Activated naive CD8-positive, alpha-beta T cell treated with anti-CD3 and anti-CD28 coated beads, Interleukin-2, amount 50 U/mL, for 16 hours (primary cell): ENCODE measurements around the gene MPV17.
"Not testable (repeated sequence)": the region's sequence is repeated elsewhere in the genome, so short reads cannot be mapped to it uniquely, and the experiment has no call there.

Experiments
- DNase-seq: peaks from one replicate; pipeline ENCODE4 v3.0.0-alpha.2; 2020; ENCODE audit warnings: low read depth, low spot score

Gene MPV17

DNA sequence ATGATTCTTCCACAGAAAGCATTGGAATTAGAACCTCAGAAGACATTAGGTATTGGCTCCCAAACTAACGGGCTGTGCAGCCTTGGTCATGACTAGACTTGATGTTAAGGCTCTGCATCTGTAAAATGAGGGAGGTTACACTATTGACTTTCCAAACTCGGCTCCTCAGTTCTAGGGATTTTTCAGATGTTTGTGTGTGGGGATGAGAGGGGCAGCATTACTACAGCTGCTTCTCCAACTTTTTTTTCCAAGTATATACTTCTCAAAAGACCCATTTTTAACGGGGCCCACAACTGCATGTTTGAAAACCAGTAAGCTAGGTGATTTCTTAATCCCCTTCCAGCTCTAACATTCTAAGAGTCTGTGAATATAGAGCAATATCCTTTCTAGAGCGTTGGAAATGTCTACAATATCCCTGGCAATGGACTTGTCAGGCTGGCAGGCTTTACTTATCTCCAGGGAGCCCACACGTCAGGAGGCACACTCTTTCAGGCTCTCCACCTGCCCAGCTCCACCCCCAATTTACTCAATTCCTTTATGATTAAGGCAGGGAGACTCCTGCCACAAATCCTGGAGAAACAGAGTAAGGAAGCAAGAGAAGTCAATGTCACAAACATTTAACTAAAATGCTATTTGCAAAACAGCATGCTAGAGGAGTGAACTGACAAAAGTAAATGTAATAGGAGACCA lies 844 bp upstream of the MPV17 start:
- DNase-seq: no peak

DNA sequence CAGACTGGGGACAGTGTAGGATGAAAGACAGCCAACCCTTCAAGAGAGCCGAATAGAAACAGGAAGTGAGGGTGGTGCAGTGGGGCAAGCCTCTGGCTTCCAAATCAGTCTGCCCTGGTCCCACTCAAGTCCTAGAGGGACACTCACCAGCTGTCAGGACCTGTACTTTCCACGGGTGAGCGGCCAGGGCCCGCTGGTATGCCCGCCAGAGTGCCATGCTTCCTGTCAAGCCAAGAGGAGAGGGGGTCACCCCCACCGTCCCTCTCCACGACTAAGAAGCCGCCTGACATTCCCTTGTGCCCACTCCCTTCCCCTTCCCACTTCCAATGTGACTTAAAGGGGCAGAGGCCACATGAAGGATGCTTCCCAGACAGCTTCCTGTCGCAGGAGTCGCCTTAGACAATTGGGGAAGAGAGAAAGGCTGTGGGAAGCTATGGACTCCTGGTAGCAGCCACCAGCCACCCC lies 564 bp downstream of the MPV17 start:
- DNase-seq: no peak

DNA sequence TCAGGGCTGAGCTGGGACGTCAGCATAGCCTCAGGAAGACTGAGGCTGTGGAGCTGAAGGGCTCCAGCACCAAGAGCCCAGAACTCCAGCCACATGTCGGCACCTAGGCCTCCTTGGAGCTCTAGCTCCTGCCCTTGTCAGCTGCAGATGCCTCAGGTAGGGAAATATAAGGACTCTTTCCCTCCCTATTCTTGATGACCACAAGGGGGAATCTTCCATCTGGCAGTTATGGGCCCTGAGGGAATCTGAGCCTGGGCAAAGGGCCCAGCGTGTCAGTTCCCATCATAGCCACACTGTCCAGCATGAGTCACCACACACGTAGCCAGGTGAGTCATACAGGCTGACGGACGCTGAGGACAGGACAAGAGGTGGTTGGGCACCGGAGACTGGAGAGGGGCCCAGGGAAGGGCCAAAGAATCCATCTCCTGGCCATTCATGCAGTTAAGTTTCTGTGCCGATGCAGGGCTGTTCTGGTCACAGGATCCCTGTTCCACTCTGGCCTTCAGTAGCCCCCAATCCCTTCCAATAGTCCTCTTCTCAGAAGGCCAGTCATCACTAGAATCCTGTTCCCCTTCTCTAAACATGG lies 1.8 kb downstream of the MPV17 start:
- no peak for DNase-seq

DNA sequence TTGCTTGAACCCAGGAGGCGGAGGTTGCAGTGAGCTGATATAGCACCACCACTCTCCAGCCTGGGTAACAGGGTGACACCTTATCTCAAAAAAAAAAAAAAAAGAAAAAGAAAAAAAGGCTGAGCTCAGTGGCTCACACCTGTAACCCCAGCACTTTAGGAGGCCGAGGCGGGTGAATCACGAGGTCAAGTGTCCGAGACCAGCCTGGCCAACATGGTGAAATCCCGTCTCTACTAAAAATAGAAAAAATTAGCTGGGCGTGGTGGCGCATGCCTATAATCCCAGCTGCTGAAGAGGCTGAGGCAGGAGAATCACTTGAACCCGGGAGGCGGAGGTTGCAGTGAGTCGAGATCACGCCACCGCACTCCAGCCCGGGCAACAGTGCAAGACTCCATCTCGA lies 3.1 kb downstream of the MPV17 start:
- DNase-seq: not testable (repeated sequence)

DNA sequence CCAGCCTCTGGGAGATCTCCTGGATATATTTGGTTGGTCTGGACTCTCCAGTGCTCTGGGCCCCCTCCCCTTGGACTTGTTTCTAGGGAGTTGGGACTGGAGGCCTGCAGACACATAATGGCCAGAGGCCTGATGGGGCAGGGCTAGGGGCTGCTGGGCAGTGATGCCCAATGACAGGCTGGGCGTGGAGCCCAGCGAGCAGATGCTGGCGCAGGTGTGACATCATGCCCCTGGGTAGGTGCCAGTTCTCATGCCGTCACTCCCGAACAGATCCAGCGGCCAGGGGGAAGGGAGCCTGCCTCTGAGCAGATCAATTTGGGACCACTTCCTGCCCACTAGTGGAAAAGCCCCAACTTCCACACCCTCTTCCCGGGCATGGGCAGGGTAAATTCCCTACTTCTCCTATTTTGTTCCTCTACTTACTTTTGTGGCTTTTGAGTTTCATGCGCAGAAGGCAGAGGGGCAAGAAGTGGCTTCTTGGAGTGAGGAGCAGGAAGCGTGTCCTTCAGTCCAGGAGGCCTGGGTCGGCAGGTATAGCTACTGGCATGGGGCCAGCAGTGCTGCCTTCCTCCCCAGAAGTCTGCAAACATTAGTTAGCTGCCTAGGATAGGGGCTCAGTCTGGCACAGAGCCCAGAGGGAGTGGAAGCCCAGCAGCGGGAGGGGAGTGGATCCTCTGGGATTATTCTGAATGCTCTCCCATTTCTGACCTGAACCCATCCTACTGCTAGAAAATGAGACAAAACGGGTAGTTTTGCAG lies 6.1 kb downstream of the MPV17 start:
- DNase-seq: no peak

DNA sequence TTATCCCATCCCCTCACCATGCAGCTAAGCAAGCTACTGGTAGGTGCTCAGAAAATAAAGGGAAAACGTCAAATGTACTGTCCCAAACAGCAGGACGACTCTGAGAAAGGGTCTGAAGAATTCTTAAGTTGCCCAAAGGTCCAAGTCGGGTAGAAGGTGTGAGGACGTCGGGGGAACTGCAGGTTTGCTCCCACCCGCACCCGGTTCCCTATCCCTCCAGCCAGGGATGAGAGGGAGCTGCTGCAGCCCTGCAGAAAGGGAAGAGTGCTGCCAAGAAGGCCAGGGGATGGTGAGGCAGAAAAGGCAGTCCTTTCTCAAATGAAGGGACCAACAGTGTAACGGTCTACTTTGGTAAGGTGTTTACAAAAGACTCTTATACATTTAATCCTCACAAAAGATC lies 7.8 kb downstream of the MPV17 start:
- no peak for DNase-seq

DNA sequence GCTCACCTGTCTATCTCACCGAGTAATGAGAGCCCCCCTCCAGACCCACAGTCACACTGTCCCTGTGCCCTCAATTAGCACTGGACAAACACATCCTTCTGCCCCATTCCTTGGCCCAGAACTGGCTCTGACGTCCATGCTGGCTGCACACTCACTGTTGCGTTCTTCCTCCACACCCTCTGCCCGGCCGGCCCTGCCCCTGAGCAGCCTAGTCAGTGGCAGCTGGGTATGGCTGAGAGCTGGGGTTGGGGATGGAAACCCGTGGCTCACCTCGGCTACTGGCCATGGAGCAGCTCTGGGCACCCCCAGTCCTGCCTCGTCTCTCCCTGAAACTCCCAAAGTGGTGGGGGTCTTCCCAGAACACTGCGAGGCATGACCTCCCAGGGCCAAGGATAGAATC lies 8.2 kb downstream of the MPV17 start:
- DNase-seq: no peak

DNA sequence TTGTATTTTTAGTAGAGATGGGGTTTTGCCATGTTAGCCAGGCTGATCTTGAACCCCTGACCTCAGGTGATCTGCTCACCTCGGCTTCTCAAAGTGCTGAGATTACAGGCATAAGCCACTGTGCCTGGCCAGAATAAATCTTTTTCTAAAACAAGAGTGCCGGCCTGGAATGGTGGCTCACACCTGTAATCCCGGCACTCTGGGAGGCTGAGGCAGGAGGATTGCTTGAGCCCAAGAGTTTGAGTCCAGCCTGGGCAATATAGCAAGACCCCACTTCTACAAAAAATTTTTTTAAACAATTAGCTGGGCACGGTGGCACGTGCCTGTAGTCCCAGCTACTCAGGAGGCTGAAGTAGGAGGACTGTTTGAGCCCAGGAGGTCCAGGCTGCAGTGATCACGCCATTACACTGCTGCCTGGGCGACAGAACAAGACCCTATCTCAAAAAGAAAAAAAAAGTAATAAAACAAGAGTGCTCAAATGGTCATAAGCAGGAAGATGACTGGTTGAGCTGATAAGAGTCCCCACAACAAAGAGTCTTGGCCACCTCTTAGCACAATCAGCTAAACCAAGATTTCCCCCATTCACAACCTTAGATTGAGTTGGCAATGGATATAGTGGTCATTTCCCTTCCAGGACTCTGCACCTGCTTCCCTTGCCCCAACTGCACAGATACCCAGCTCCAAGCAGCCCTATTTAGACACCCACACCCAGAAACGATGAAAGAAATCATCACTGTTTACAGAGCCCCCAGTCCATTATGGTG lies 8.8 kb downstream of the MPV17 start:
- no peak for DNase-seq

DNA sequence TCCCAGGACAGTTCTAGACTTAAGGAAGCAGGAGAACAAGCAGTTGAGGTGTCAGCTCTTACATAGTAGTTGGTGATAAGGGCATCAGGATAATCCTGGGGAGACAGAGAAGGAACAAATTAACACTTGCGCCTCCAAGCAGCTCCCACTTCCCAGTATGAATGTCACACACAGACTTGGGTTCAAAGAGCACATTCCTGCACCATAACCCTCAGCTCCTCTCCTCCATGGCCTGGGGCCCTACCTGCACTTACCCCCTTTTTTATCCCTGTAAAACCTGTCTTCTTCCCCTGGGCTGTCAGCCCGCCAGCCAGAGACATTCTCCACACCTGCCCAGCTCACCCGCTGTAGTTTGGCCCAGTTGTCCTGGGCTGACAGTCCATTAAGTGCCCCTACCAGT lies 10.7 kb downstream of the MPV17 start:
- DNase-seq: no peak

DNA sequence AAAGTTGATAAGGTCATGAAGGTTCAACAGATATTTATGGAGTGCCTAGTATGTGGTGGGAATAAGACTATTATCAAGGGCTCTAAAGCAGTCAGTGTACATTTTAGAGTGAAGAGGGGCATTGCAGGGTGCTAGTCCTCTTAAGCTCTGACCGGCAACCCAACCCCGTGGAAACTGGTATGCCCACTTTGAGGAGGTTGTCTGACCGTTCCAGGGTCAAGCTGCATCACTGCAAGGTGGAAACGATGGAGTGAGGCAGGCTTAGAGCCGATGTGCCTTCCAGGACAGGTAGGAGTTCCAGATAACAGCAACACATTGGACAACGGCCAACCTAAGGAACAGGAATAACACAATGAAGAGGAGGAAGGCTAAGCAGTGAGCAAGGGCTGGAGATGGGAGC lies 13.2 kb downstream of the MPV17 start:
- no peak for DNase-seq

DNA sequence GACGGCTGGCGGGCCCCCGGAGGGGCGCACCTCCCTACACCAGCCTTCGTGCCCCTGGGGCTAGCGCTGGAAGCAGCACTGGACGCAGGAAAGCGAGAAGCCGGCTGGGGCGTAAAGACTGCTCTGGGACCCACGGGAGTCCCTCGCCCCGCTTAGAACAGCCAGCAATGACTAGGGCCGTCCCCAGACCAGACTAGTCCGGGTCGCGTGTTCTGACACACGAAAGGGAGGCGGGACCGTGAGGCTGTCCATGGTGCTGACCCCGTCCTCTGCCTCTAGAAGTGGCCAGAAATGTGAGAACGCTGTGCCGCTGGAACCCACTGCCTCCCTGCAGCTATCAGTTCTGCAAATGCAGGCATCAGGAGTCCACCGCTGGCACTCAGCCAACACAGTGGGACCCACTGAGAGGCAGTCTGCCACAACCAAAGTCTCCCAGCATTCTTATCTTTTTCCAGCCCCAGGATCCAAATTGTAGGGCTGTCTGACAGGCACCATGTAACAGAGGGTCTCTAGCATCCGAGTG lies 14.5 kb downstream of the MPV17 start, which contains the start of gene UCN:
UCN (minus strand) TSS at position 87 of the 523 bp plus-strand sequence. CDS start 550 bp downstream, outside the sequence.
- no peak for DNase-seq

DNA sequence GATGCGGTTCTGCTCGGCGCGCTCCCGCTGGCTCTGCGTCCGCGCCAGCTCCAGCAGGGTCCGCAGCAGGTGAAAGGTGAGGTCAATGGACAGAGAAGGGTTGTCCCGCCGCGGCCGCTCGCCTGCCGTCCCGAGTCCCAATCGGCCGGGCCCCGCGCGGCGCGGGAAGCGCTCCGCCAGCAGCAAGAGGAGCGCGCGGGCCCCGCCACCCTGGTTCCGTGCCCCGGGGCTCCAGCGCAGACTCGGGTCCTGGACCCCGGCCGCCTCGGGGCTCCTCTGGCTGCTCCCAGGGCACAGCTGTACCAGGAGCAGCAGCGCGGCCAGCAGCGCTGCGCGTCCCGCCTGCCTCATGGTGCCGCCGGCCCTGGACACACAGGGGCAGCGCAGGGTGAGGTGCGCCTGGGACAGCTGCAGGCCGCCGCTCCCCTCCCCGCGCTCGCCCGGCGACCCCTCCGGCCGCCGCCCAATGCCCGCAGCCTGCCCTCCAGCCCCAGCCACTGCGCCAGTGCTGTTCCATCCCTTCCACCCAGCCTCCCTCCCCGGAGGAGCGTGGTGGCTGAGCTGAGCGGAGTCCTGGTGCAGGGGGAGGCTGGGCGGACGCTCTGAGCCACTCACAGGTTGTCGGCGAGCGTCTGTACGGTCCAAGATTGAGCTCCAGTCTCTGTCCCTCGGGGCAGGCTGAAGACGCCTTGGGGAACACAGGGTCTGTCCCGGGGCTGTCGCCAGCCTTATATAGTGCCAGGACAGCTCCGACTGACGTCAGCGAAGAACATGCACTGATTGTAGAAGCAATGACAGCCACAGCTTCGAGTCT lies 15.1 kb downstream of the MPV17 start:
- no peak for DNase-seq

DNA sequence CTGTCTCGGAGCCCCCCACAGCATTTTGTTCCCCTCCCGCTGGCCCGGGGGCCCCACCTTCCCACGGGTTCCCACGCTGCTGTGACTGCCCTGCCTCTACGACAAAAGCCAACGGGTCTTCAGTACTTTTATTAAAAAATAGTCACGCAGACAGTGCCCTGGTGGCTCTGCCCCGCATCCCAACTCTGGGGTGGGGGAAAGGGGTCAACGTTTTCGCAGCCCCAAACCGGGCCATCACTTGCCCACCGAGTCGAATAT lies 15.7 kb downstream of the MPV17 start:
- DNase-seq: no peak

DNA sequence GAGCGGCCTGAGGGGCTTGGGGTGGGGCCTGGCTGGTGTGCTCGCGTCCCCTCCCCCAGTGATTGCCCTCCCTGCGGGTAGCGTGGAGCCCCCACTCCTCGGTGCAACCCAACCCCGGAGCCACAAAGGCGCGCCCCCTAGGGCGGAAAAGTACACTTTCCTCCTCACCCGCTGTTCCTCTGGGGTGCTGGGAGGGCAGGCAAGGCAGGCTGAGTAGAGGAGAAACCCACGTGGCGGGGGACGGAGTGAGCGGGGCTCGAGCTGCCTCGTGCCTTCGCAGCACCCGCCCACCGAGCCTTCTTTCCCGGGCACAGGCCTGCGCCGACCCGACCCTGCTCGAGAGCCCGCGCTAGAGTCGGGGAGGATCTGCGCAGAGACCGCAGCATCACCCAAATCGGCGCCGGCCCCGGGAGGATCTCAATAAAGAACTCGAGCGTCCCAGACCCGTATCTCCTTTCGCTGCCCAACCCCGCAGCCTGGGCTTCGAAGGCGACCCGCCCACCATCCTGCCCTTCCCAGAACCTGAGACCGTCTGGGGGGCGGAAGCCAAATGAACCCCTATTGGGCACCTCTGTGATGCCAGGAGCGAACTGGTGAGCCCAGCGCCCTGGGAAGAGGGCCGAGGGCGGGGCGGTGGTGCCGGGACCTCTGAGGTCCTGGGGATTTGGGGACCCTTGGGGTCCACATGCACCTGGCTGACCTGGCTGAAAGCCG lies 16.2 kb downstream of the MPV17 start:
- peak; percentile 14 for DNase-seq

DNA sequence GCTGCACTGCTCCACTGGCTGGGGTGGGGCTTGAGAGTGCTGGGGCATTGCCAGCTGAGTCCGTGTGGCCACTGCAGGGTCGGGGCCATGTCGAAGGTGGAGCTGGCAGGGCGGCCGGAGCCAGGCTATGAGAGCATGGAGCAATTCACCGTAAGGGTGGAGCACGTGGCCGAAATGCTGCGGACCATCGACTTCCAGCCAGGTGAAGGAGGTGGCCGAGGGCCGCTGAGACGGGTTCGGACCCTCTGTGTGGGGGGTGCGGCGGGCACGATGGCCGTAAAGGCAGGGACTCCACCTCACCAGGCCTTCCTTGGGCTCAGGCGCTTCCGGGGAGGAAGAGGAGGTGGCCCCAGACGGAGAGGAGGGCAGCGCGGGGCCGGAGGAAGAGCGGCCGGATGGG lies 16.8 kb downstream of the MPV17 start:
- no peak for DNase-seq

DNA sequence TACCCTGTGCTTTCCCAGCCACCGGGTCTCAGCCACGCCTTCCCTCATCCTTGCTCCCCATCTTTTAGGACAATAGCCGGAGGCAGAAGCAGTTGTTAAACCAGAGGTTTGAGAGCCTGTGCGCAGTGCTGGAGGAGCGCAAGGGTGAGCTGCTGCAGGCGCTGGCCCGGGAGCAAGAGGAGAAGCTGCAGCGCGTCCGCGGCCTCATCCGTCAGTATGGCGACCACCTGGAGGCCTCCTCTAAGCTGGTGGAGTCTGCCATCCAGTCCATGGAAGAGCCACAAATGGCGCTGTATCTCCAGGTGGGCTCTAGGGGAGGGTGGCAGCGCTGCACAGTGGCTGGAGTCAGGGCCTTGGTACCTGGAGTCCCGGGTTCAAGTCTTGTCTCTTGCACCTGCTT lies 17.4 kb downstream of the MPV17 start:
- no peak for DNase-seq

DNA sequence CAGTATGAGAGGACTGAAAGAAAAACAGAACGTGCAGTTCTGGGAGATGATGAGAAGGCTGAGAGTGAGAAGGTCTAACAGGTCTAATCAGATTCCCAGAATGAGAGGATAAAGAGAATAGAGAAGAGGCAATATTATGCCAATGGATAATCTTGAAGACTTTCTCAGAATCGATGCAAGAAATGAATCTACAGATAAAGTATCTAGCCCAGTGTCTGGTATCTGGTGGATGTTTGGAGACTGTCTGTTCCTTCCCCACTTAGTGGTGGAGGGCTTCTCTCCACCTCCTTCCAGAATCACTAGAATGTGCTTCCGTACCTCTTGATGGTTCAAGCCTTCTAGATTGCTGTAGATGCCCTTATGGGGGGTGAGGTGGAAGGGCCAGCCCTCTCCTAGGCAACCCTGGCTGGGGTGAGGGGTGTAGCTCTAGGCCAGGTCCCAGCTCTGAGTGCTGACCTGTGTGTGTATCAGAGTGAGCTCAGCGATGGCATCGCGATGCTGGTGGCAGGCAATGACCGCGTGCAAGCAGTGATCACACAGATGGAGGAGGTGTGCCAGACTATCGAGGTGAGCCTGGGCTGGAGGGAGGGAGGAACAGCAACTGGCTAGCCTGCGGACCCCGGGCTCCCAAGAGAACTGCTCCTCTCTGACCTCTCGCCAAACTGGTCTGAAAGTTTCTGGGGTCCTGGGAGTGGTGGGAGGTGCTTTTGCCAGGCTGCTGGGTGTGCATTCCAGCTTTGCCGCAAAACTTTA lies 18.2 kb downstream of the MPV17 start:
- DNase-seq: no peak

DNA sequence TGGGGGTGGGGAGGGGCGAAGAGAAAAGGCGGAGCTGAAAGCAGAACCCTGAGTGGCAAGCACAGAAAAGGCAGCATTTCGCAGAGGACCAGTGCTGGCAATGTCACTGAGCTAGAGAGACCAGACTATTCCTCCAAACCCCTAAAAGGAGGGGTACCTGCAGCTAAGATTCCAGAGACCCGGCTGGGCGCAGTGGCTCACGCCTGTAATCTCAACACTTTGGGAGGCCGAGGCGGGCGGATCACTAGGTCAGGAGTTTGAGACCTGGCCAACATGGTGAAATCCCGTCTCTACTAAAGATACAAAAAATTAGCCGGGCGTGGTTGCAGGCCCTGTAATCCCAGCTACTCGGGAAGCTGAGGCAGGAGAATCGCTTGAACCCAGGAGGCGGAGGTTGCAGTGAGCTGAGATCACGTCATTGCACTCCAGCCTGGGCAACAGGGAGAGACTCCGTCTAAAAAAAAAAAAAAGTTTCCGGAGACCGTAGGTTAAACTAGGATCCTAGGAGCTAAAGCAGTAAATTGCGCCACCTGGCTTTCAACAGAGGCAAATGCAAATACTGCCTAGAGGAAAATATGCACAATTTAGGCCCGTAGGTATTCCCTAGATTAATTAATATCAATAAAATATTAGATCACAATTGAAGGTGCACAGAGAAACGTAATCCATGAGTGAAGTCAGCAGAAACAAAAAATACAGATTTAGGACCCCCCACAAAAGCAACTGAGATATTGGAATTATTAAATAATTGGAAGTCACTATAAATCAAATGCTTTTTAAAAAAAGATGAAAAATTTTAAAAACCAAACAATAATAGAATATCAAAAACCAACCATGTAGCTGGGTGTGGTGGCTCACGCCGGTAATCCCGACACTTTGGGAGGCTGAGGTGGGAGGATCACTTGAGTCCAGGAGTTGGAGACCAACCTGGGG lies 19.5 kb downstream of the MPV17 start:
- no peak for DNase-seq

DNA sequence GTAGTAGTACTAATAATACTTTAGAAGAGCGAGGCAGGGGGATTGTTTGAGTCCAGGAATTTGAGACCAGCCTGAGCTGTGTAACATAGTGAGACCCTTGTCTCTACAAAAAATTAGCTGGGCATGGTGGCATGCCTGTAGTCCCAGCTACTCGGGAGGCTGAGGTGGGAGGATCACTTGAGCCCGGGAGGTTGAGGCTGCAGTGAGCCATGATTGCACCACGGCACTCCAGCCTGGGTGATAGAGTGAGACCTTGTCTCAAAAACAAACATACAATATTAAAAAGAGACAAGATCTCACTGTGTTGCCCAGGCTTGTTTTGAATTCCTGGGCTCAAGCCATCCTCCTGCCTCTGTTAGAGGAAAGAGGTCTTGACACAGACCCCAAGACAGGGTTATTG lies 22.3 kb downstream of the MPV17 start:
- DNase-seq: not testable (repeated sequence)
